Naive thymus-derived CD4-positive, alpha-beta T cell (primary cell): ENCODE data around the gene TRIM59. TPM values are rescaled to one million over a fixed set of nuclear protein-coding genes. Genes with fewer than 3 reads are reported as not detected.

Experiments
- ATAC-seq: fragments of 150-1000 bp; cut with Tn5 transposase; 2 replicates; pipeline ENCODE4 v1.10.0; 2021; ENCODE audit warnings: mild to moderate bottlenecking, moderate library complexity
- CTCF ChIA-PET: fragments of 350-600 bp; sonication (Branson Sonifier 250); formaldehyde crosslinking; loops from one replicate; lab custom pipeline; 2021; ENCODE audit warnings: antibody characterized with exemption; lab: Charles Lee
- POLR2A ChIA-PET: fragments of 350-600 bp; sonication (Branson Sonifier 250); formaldehyde crosslinking; loops from one replicate; lab custom pipeline; 2021; ENCODE audit warnings: antibody characterized with exemption, inconsistent platforms; lab: Charles Lee
- DNase-seq, 9 donors: peaks; one replicate each; pipeline versions ENCODE4 v3.0.0 to v3.0.0-alpha.2; 2020 to 2022; ENCODE audit warnings: mixed read lengths in 1 of 9
- H3K27ac ChIP-seq: one replicate; pipeline ENCODE4 v1.7.0; 2013; ENCODE audit warnings: mild to moderate bottlenecking, low read depth, low read length, moderate library complexity
- H3K27me3 ChIP-seq, 2 donors: one replicate each; pipeline ENCODE4 v1.7.0; 2013; ENCODE audit warnings: low read length in 2 of 2, mild to moderate bottlenecking in 2 of 2, moderate library complexity in 2 of 2; ENCODE audit not compliant: control insufficient read depth in 2 of 2, insufficient read depth in 2 of 2
- H3K36me3 ChIP-seq, 3 experiments: 1 replicate in 2 of 3; 2 replicates in 1 of 3; pipeline ENCODE4 v1.7.0; 2013; ENCODE audit warnings: low read length in 3 of 3, mild to moderate bottlenecking in 3 of 3, moderate library complexity in 1 of 3; ENCODE audit not compliant: insufficient read depth in 3 of 3, control insufficient read depth in 2 of 3
- H3K4me1 ChIP-seq, 2 donors: one replicate each; pipeline ENCODE4 v1.7.0; 2013; ENCODE audit warnings: low read length in 2 of 2, mild to moderate bottlenecking in 2 of 2, moderate library complexity in 1 of 2; ENCODE audit not compliant: control insufficient read depth in 2 of 2, insufficient read depth in 2 of 2
- H3K4me3 ChIP-seq: 2 replicates; pipeline ENCODE4 v1.7.0; 2013; ENCODE audit warnings: mild to moderate bottlenecking, low read length
- H3K9me3 ChIP-seq, 3 experiments: 1 replicate in 2 of 3; 2 replicates in 1 of 3; pipeline ENCODE4 v1.7.0; 2013; ENCODE audit warnings: low read length in 3 of 3; ENCODE audit not compliant: control insufficient read depth in 2 of 3
- H3K27ac Mint-ChIP-seq, 9 donors: one replicate each; pipeline ENCODE4 v1.8.0; 2020 to 2022; ENCODE audit warnings: mixed read lengths in 9 of 9, mild to moderate bottlenecking in 8 of 9, moderate library complexity in 5 of 9, inconsistent platforms in 2 of 9
- H3K27me3 Mint-ChIP-seq, 5 donors: one replicate each; pipeline ENCODE4 v1.8.0; 2021 to 2022; ENCODE audit warnings: mixed read lengths in 5 of 5, mild to moderate bottlenecking in 1 of 5
- H3K36me3 Mint-ChIP-seq, 5 donors: one replicate each; pipeline ENCODE4 v1.8.0; 2020 to 2022; ENCODE audit warnings: mixed read lengths in 5 of 5, mild to moderate bottlenecking in 3 of 5, inconsistent platforms in 1 of 5
- H3K4me1 Mint-ChIP-seq, 7 donors: one replicate each; pipeline ENCODE4 v1.8.0; 2020 to 2022; ENCODE audit warnings: mixed read lengths in 7 of 7, mild to moderate bottlenecking in 3 of 7, inconsistent platforms in 1 of 7
- H3K4me3 Mint-ChIP-seq, 10 donors: one replicate each; pipeline ENCODE4 v1.8.0; 2020 to 2022; ENCODE audit warnings: mild to moderate bottlenecking in 10 of 10, mixed read lengths in 10 of 10, moderate library complexity in 6 of 10, inconsistent platforms in 2 of 10
- H3K9me3 Mint-ChIP-seq, 11 donors: one replicate each; pipeline ENCODE4 v1.8.0; 2020 to 2022; ENCODE audit warnings: mixed read lengths in 11 of 11, mild to moderate bottlenecking in 4 of 11, inconsistent platforms in 1 of 11, moderate library complexity in 1 of 11
- intact Hi-C, 2 donors: fragments of 100-400 bp; cut with micrococcal nuclease; formaldehyde crosslinking; loops; one replicate each; pipeline ENCODE4 v1.15.1; 2023
- polyA plus RNA-seq, 2 donors: library from polyadenylated mRNA; unstranded; fragments of 300-500 nt; fragmentation: Illumina TruSeq; gene quantifications; one replicate each; pipeline ENCODE4 v1.2.3, GENCODE V29; 2021
- total RNA-seq, 6 experiments: library from RNA in 5 of 6; stranded (reverse) in 5 of 6; gene quantifications; 1 replicate in 5 of 6; 2 replicates in 1 of 6; pipeline ENCODE4 v1.2.3 and lab custom pipeline; 2021 to 2026

The TRIM59 gene
- total and polyA plus RNA-seq, 7 experiments from 2014 or later: 9.8 to 49.2 (median 17.5) TPM

GRCh38 chr3:160450846-160451245 lies 1.3 kb upstream of the TRIM59 start:
- H3K9me3 Mint-ChIP-seq: peaks cover 0 to 3% (median 0%) of the 10 kb centered on the region in 11 donors
- H3K4me3 Mint-ChIP-seq: peak overlapping the region in 9 of 10 donors; percentile 92 to 100 (median 97)
- ChIA-PET CTCF (no interaction called here), POLR2A (interaction anchor here (1.2 to 2.0 kb wide), 2 partner anchors 115 to 117 kb away, joined by 3 to 7 read pairs; partner anchors contain the start of gene KPNA4)
- no peak for ATAC-seq
- Histone ChIP-seq H3K9me3 (no peaks in the 10 kb centered on the region), H3K27ac (no peak overlapping the region), H3K36me3 (no peaks in the 10 kb centered on the region), H3K27me3 (no peaks in the 10 kb centered on the region), H3K4me3 (no peak overlapping the region), H3K4me1 (peaks cover 10 to 14% of the 10 kb centered on the region in 2 donors)
- peaks cover 0 to 10% (median 0%) of the 10 kb centered on the region in 5 donors for H3K27me3 Mint-ChIP-seq
- peaks cover 7 to 46% (median 40%) of the 10 kb centered on the region in 7 donors for H3K4me1 Mint-ChIP-seq
- H3K36me3 Mint-ChIP-seq: peaks cover 0 to 17% (median 0%) of the 10 kb centered on the region in 5 donors
- intact Hi-C loops: no loop called here
- DNase-seq: no peak
- peak overlapping the region in 6 of 9 donors; percentile 41 to 96 (median 90) for H3K27ac Mint-ChIP-seq

- H3K27me3 ChIP-seq: no peaks in the 10 kb centered on the region
- peak in 3 of 9 donors; percentile 5 for DNase-seq
- peak overlapping the region; percentile 90 for H3K4me3 ChIP-seq
- Mint-ChIP-seq H3K4me1 (peaks cover 8 to 53% (median 46%) of the 10 kb centered on the region in 7 donors), H3K4me3 (peak overlapping the region; percentile 92 to 100 (median 96)), H3K9me3 (peaks cover 0 to 3% (median 0%) of the 10 kb centered on the region in 11 donors), H3K27me3 (peaks cover 0 to 2% (median 0%) of the 10 kb centered on the region in 5 donors), H3K27ac (peak overlapping the region; percentile 88 to 96 (median 92)), H3K36me3 (peaks cover 4 to 30% (median 5%) of the 10 kb centered on the region in 5 donors)
- peak; percentile 43 for ATAC-seq
- ChIA-PET POLR2A (interaction anchor here (0.9 to 2.3 kb wide), 7 partner anchors 10 to 117 kb away, joined by 3 to 12 read pairs (median 6); partner anchors contain the start of genes IFT80, KPNA4 and SMC4), CTCF (interaction anchor here (0.6 to 1.6 kb wide), 3 partner anchors 15 to 417 kb away, joined by 3 to 8 read pairs (median 4); no protein-coding TSS in a partner anchor)
- peaks cover 10 to 14% of the 10 kb centered on the region in 2 donors for H3K4me1 ChIP-seq
- H3K36me3 ChIP-seq: no peaks in the 10 kb centered on the region
- H3K9me3 ChIP-seq: no peaks in the 10 kb centered on the region
- intact Hi-C loops: loop anchor here (1.0 to 10.0 kb wide), 11 partner anchors 8 to 1646 kb away; partner anchors contain the start of genes IFT80 (in 2 of the 2), KPNA4 (in 2 of the 2), NMD3 (in 2 of the 2) and SMC4 (in 2 of the 2)
- H3K27ac ChIP-seq: peak overlapping the region; percentile 74
These were observed 546 bp downstream of the TRIM59 start for GRCh38 chr3:160448845-160449635.

- Mint-ChIP-seq H3K4me3 (peak overlapping the region in 4 of 10 donors; percentile 6 to 23 (median 16)), H3K27me3 (no peaks in the 10 kb centered on the region), H3K4me1 (peaks cover 8 to 60% (median 50%) of the 10 kb centered on the region in 7 donors), H3K36me3 (peaks cover 4 to 40% (median 17%) of the 10 kb centered on the region in 5 donors), H3K9me3 (peaks cover 0 to 3% (median 0%) of the 10 kb centered on the region in 11 donors), H3K27ac (peak overlapping the region in 1 of 9 donors; percentile 26)
- H3K27me3 ChIP-seq: no peaks in the 10 kb centered on the region
- no peak overlapping the region for H3K4me3 ChIP-seq
- ATAC-seq (no peak), DNase-seq (no peak)
- peaks cover 0 to 4% (median 0%) of the 10 kb centered on the region in 3 experiments for H3K36me3 ChIP-seq
- intact Hi-C loops: loop anchor here in 1 of 2 donors (10.0 kb wide), 1 partner anchor 927 kb away; the partner anchor contains the start of gene SPTSSB
- no peaks in the 10 kb centered on the region for H3K9me3 ChIP-seq
- ChIA-PET CTCF (no interaction called here), POLR2A (interaction anchor here (1.2 kb wide), 1 partner anchor 11 kb away, joined by 4 read pairs; no protein-coding TSS in a partner anchor)
- H3K4me1 ChIP-seq: peaks cover 10 to 14% of the 10 kb centered on the region in 2 donors
- no peak overlapping the region for H3K27ac ChIP-seq
These were observed 2.0 kb downstream of the TRIM59 start for GRCh38 chr3:160447544-160447943.

GRCh38 chr3:160446522-160447056 lies 3.0 kb downstream of the TRIM59 start:
- peak overlapping the region in 2 of 10 donors; percentile 6 to 69 for H3K4me3 Mint-ChIP-seq

GRCh38 chr3:160445854-160446253 lies 3.7 kb downstream of the TRIM59 start:
- H3K4me1 ChIP-seq: peaks cover 10 to 14% of the 10 kb centered on the region in 2 donors
- ChIA-PET POLR2A (no interaction called here), CTCF (no interaction called here)
- no peaks in the 10 kb centered on the region for H3K27me3 ChIP-seq
- ATAC-seq (no peak), DNase-seq (no peak)
- H3K4me3 ChIP-seq: no peak overlapping the region
- no peaks in the 10 kb centered on the region for H3K27me3 Mint-ChIP-seq
- H3K9me3 ChIP-seq: no peaks in the 10 kb centered on the region
- peak overlapping the region in 1 of 10 donors; percentile 53 for H3K4me3 Mint-ChIP-seq
- H3K27ac Mint-ChIP-seq: peak overlapping the region in 1 of 9 donors; percentile 46
- no peak overlapping the region for H3K27ac ChIP-seq
- peaks cover 4 to 47% (median 25%) of the 10 kb centered on the region in 5 donors for H3K36me3 Mint-ChIP-seq
- H3K36me3 ChIP-seq: peaks cover 0 to 4% (median 0%) of the 10 kb centered on the region in 3 experiments
- H3K9me3 Mint-ChIP-seq: peaks cover 0 to 3% (median 0%) of the 10 kb centered on the region in 11 donors
- H3K4me1 Mint-ChIP-seq: peaks cover 11 to 71% (median 57%) of the 10 kb centered on the region in 7 donors
- intact Hi-C loops: loop anchor here in 1 of 2 donors (10.0 kb wide), 1 partner anchor 929 kb away; the partner anchor contains the start of gene SPTSSB

More at GRCh38 chr3:160446522-160447056, 3.0 kb downstream of the TRIM59 start:
- peaks cover 0 to 4% (median 0%) of the 10 kb centered on the region in 3 experiments for H3K36me3 ChIP-seq
- no peak overlapping the region for H3K27ac ChIP-seq
- H3K9me3 Mint-ChIP-seq: peaks cover 0 to 3% (median 0%) of the 10 kb centered on the region in 11 donors
- ATAC-seq: no peak
- peak overlapping the region in 1 of 9 donors; percentile 60 for H3K27ac Mint-ChIP-seq
- H3K4me3 ChIP-seq: no peak overlapping the region
- H3K27me3 Mint-ChIP-seq: no peaks in the 10 kb centered on the region
- intact Hi-C loops: loop anchor here in 1 of 2 donors (10.0 kb wide), 1 partner anchor 928 kb away; the partner anchor contains the start of gene SPTSSB
- ChIA-PET POLR2A (no interaction called here), CTCF (no interaction called here)
- peaks cover 4 to 46% (median 22%) of the 10 kb centered on the region in 5 donors for H3K36me3 Mint-ChIP-seq
- H3K4me1 ChIP-seq: peaks cover 10 to 14% of the 10 kb centered on the region in 2 donors
- H3K9me3 ChIP-seq: no peaks in the 10 kb centered on the region
- DNase-seq: no peak
- H3K27me3 ChIP-seq: no peaks in the 10 kb centered on the region
- peaks cover 11 to 66% (median 57%) of the 10 kb centered on the region in 7 donors for H3K4me1 Mint-ChIP-seq

GRCh38 chr3:160444411-160444810 lies 5.2 kb downstream of the TRIM59 start:
- Mint-ChIP-seq H3K27me3 (no peaks in the 10 kb centered on the region), H3K9me3 (peaks cover 0 to 2% (median 0%) of the 10 kb centered on the region in 11 donors), H3K4me1 (peaks cover 8 to 72% (median 51%) of the 10 kb centered on the region in 7 donors), H3K4me3 (peak overlapping the region in 2 of 10 donors; percentile 7 to 15), H3K36me3 (peaks cover 4 to 54% (median 37%) of the 10 kb centered on the region in 5 donors), H3K27ac (peak overlapping the region in 2 of 9 donors; percentile 15 to 53)
- no peak overlapping the region for H3K27ac ChIP-seq
- no peaks in the 10 kb centered on the region for H3K27me3 ChIP-seq
- CTCF ChIA-PET: no interaction called here
- ATAC-seq (no peak), DNase-seq (no peak)
- intact Hi-C loops: loop anchor here in 1 of 2 donors (10.0 kb wide), 1 partner anchor 930 kb away; the partner anchor contains the start of gene SPTSSB
- POLR2A ChIA-PET: no interaction called here
- peaks cover 3 to 14% of the 10 kb centered on the region in 2 donors for H3K4me1 ChIP-seq
- H3K9me3 ChIP-seq: no peaks in the 10 kb centered on the region
- peaks cover 0 to 4% (median 0%) of the 10 kb centered on the region in 3 experiments for H3K36me3 ChIP-seq
- no peak overlapping the region for H3K4me3 ChIP-seq
